Effector CD4-positive, alpha-beta T cell (primary cell): Measurements from ENCODE around the gene CPNE2.

Source experiments
- DNase-seq: peaks from one replicate; pipeline ENCODE4 v3.0.0-alpha.2; 2020

The CPNE2 gene

GRCh38 chr16:57146735-57147134, 54.4 kb downstream of the CPNE2 start:
- no peak for DNase-seq

DNA sequence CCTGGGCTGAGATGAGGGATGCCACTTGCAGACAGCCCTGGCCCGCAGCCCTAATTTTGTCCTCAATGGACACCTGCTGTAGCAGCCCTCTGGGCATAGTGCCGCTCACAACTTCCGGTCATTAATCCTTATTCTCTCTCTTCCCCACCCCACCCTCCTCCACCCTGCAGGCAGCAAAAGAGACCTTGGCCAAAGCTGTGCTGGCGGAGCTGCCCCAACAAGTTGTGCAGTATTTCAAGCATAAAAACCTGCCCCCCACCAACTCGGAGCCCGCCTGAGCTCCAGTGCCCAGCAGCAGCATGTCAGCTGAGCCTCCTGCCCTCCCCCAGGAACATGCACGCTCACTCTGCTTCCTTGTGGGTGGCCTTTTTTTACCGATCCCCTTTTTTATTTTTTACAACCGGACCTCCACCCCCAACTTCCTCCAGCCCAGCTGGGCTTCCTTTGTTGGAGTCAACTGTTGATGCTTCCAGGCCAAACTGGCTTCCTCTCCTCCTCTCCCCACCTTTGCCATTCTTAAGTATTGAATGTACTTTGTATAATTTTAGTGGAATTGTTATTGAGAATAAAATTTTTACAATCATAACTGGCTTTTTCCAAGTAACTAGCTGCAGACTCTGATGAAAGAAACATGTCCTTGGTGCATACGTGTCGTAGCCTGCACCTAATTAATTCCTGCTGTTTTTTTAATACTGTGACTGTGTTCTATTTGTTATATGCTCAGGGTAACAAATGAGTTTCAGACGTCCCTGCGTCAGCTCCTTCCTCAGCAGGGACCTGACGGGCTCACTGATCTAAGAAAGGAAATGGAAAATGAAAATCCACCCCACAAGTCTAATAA, 55.2 kb downstream of the CPNE2 start:
- DNase-seq: no peak

GRCh38 chr16:57148481-57148880, 56.1 kb downstream of the CPNE2 start:
- no peak for DNase-seq

- DNase-seq: no peak
Measured at GRCh38 chr16:57149391-57149790, 57.0 kb downstream of the CPNE2 start.

GRCh38 chr16:57150682-57151330, 58.4 kb downstream of the CPNE2 start:
- DNase-seq: no peak

DNA sequence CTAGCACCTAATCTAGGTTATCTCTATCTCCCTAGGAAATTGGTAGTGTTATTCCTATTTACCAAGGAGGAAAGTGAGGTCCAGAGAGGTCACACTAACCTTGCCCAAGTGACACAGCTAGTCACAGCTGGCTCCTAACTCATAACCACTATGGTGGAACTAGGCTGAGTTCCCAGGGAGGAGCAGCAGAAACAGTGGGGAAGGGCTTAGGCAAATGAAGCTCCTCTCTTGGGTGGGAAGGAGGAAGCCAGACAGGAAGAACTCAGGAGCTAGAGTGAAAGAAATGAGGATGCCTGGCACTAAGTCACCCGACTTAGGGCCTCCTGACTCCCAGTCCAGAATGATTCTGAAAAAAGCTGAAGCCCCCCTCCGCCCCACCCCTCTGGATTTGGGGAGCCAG, 59.0 kb downstream of the CPNE2 start:
- DNase-seq: no peak

DNA sequence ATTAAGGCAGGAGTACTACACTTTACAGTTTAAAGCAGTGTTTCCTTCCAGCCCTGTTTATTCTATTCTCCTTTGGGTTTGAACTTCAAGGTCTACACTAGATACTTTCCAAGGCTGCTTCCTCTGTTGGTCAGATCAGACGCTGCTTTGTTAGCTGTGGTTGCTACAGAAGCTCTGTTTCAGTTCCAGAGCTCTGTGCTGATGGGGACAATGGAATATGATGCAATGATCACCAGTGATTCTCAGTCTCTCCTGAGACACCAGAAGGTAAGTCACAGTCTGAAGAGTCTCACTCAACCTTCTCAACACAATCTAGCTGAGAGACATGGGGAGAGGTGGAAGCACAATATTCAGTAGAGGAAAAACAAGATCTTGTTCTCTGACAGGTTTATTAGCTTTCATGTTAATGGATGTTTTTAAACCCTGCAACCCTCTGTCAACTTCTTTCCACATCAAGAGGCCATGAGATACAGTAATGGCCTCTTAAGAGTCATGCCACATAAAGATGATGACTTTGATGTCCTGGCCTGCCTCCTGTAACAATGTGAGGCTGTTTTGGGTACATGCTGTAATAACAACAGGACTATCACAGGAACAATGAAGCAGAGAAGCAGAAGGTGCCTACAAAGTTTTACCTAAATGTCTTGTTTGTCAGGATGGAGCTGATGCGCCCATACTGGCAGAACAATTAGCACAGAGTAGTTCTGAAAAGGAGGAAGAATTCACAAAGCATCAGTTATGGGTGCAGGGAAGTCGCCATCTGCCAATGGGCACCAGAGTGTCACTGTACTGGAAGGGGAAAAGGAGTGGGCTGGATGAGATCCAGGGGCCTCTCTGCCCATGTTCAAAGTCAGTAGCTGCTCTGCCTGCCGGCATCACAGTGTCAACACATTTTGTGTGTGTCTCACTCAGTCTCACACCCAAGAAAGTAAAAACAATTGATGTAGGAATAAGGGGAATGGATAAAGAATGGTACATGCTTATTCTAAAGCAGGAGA, 60.0 kb downstream of the CPNE2 start:
- DNase-seq: no peak

GRCh38 chr16:57153841-57154240, 61.5 kb downstream of the CPNE2 start:
- no peak for DNase-seq

DNA sequence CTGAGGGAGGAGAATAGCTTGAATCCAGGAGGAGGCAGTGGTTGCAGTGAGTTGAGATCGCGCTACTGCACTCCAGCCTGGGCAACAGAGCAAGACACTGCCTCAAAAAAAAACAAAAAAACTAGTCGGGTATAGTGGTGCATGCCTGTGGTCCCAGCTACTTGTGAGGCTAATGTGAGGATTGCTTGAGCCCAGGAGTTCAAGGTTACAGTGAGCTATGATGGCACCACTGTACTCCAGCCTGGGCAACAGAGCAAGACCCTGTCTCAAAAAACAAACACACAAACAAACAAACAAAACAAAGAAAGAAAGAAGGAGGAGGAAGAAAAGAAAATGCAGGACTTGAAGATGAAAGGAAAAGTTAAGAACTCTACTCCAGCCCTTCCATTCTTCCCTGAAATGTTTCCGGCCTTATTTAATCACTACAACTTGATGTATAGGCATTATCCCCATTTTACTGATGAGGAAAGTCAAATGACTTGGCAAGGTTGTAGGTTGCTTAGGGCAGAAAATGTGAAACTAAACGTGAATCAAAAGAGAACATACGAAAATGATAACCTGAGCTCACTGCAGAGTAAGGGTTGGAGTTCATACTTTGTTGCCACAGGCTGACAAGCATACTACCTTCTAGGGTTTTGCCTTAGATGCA, 63.4 kb downstream of the CPNE2 start:
- no peak for DNase-seq

DNA sequence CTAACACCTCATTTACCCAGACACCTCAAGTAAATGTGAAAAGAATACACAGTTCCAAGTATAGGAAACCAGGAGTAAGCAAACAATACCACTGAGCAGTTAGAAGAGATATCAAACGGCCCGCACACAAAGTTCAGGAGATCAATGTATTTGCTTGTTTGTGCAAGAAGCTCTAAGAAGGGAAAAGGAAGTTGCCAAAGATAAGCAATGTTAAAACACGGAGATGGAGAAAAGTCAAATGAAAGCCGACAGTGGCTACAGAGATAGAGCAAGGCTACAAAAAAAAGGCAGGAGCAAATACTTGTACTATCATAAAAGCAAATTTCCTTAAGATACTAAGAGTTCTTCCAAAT, 63.9 kb downstream of the CPNE2 start:
- no peak for DNase-seq

- DNase-seq: no peak
Measured at GRCh38 chr16:57157533-57157932, 65.2 kb downstream of the CPNE2 start.

- no peak for DNase-seq
Measured at GRCh38 chr16:57159447-57159846, 67.1 kb downstream of the CPNE2 start.

GRCh38 chr16:57163842-57164241, 71.5 kb downstream of the CPNE2 start:
- DNase-seq: no peak

DNA sequence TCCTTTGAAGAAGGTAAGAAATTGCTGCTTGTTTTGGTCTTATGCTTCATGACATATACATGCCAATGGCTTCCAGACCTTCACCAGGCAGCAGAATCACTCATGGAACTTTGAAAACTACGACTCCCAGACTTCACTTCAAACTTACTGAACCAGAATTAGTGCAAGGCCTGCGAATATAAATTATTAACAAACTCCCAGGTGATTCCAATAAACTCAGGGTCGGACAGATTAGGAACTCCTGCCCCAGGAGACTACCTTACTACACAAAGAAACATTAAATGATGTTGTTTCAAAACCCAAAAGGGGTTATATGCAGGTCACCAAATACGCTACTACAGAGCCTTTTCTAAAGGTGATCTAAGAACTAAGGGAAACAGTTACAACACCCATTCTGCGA, 73.1 kb downstream of the CPNE2 start:
- no peak for DNase-seq

DNA sequence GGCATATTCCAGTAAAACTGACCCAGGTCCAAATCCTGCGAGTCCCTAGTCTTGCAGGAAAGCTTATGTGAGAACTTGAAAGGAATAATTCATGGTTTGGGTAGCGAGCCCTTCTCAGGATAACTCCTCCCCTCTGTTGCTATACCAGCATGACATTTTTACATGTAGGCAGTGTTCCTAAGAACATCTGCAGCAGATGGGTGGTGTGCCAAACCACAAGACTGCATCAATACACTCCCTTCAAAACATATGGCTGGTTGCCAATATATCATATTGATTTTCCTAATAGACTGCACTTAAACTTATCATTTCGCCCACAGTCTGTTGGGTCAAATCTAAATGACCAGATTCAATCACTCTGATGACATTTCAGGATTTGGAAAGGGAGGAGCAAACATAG, 73.6 kb downstream of the CPNE2 start:
- DNase-seq: no peak

DNA sequence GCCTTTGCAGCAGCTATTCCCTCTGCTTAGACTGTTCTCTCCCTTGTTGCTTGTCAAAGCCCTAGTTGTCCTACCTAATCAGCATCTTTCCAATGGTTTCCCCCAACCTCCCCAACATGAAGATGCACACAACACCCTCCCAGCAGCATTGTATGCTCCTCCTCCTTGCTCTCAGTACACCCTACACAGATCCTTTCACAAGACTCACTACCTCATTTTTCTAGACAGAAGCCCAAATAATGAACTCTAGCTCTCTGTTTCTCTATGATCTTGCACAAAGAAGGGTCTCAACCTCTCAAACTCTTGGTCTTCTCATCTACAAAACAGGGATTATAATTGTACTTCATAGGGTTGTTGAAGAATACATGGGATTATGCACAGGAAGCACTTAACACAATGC, 74.1 kb downstream of the CPNE2 start:
- DNase-seq: no peak

DNA sequence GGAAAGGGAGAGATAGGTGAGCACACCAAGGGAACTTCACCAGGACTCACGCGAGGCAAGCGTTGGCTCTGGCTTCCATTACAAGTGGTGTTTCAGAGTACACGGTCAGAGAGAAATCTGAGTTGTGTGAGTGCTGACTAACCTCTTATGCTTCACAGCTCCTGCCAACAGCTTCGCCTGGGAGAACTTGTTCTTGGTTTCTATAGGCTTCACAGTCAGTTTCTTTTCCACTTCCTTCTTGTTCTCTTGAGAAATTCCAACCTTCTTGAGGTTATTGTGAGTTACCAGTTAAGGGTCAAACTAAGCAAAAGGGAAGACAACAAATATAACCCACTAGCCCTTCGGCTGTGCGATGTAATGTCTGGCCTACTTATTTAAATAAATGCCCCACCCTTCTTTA, 74.6 kb downstream of the CPNE2 start:
- no peak for DNase-seq

- no peak for DNase-seq
Measured at GRCh38 chr16:57167538-57167937, 75.2 kb downstream of the CPNE2 start.

- DNase-seq: no peak
Measured at GRCh38 chr16:57167953-57168352, 75.6 kb downstream of the CPNE2 start.

DNA sequence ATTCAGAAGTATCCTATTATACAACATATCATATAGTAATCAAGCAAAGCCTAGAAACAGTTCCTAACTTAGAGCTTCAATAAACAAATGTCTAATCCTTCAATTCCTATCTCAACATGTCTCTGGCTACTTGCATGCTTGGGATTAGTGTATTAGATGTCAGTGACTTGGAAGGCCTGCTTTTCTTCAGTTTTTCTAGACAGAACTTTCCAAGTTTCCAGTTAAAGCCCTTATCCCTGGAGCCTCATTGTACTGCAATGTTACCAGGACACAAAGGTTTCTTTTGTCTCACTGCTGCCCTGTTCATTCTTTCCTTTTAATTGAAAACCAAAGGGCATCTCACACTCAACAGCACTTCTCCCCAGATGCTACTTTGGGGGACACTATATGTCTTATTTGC, 76.9 kb downstream of the CPNE2 start:
- no peak for DNase-seq

GRCh38 chr16:57172721-57173290, 80.4 kb downstream of the CPNE2 start:
- DNase-seq: no peak

DNA sequence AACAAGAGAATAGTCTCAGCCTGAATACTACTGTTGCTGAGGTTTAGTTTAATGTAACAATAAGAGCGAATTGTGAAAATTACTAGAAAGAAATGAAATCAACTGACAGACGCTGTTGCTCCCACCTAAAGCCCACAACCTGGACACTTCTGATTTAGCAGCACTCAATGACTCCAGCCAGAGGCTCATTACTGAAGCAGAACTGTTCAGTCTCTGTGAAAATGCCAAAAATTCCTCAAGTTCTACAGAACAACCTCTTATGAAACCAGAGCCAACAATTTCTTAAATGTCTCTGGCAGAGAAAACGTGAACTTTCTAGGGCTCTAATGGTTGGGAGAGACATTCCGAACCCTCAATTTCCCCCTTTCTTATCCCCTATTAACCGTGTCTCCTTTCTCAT, 83.5 kb downstream of the CPNE2 start:
- DNase-seq: no peak

- no peak for DNase-seq
Measured at GRCh38 chr16:57178196-57178595, 85.8 kb downstream of the CPNE2 start.
